ENCODE data around the gene MCM6.

Gene MCM6

DNA sequence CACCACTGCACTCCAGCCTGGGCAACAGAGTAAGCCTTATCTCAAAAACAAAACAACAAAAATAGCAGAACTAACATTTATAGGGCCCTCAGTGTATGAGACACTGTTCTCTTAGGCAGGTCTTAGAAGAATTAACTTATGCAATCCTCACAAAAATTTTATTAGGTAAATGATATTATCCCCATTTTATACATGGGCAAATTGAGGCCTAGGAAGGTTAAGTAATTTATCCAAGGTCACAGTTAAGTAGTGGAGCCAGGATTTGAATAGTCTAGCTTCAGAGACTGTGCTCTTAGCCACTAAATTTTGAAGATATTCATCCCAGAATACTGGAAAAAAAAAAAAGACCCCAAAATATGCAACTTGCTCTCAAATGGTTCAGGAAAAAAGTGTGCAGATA lies 22.8 kb downstream of the MCM6 start:
- DNase-seq = no peak

DNA sequence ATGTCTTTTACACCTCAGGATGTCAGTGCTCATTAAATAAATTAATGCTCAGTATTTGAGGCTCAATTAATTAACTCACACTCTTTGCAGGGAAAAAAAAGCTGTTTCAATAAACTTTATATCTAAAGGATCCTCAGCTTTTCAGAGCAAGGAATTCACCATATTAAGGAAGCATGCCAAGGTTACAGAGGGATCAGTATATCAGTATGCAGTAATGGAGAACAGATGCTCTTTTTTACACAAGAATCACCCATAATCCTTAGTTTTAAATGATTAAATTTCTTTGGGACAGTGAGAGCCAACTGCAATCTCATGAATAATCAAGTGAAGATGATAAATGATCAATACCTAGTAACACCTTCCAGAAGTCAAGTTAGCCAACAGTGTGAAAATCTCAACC lies 24.4 kb downstream of the MCM6 start:
- no peak for DNase-seq

DNA sequence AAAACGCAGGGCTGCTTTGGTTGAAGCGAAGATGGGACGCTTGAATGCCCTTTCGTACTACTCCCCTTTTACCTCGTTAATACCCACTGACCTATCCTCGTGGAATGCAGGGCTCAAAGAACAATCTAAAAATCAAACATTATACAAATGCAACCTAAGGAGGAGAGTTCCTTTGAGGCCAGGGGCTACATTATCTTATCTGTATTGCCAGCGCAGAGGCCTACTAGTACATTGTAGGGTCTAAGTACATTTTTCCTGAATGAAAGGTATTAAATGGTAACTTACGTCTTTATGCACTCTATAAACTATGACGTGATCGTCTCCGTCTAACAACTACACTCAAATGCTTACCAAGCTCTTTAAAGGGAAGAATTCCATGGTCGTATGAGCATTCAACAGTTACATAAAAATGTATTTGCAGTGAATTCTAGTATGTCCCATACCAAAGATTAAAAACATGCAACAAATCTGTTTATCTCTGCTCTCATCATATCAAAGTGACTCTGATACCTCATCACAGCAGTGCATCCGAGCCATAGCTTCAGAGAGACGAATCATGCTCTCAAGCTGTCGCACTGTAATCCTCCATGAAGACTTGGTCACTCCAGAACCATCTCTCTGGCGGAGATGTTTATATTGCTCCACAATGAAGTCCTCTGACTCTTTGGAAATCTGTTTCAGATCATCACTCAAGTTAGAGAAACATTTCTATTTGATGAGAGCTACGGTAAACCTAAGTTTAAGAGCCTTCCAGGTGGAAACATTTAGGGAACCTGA lies 25.2 kb downstream of the MCM6 start:
- DNase-seq = no peak

- no peak for DNase-seq
Observed at GRCh38 chr2:135849087-135849486, 27.2 kb downstream of the MCM6 start.

- no peak for DNase-seq
Observed at GRCh38 chr2:135845997-135846396, 30.2 kb downstream of the MCM6 start.

DNA sequence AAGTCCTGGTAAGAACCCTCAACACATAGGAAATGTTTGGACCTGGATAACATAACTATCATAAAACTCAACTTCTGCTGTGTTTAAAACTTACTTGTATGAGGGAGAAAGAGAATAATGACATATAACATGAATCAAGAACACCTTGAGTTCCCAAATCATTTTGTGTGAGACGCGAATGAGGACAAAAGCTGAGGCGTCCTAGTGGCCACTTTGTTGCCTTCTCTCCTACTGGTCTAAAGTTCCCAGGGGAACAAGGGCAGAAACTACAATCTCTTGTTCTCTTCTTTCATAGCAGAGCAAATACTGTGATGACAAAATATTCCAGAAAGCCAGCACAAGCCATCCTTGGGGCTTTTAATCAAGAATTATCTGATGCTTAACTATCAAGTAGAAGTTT lies 31.0 kb downstream of the MCM6 start:
- DNase-seq = no peak

DNA sequence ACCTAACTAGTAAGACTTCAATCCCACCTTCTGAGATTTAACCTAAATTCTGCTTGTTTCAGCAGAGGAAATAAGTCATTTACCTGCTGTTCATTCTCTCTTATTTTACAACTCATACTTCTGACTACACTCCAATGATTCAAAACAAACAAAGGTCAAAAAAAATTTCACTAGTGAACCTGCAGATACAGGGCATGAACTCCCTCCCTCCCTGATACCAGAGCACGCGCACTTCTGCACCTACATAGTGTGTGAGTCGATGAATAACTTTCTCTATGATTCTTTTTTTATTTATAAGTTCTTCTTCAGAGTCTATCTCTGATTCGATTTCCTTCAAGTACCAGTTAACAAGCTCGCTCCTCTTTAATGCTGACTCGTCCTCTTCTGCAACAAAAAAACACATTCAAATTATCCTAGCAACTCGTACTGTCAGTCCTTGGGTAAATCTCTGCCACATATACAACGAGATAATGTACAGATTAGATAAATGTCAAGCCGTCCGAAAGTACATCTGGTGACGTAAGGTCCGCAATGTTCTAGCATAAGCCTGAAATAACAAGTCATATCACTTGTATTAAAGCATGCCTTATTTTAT lies 31.8 kb downstream of the MCM6 start:
- DNase-seq = no peak

DNA sequence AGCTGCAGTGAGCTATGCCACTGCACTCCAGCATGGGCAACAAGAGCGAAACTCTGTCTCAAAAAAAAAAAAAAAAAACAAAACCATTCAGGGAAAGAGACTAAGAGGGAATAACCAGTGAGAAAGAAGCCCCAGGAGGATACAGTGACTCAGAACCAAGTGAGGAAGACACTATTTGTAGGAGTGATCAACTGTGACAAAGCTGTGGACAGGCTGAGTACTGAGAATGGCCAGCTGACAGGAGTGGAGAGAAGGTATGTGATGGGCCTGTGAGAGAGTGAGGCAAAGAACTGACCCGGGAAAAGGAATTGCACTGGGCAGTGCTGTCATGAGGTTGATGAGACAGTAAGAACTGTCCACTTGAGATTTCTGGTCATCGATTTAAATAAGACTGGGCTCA lies 32.6 kb downstream of the MCM6 start:
- DNase-seq = no peak

DNA sequence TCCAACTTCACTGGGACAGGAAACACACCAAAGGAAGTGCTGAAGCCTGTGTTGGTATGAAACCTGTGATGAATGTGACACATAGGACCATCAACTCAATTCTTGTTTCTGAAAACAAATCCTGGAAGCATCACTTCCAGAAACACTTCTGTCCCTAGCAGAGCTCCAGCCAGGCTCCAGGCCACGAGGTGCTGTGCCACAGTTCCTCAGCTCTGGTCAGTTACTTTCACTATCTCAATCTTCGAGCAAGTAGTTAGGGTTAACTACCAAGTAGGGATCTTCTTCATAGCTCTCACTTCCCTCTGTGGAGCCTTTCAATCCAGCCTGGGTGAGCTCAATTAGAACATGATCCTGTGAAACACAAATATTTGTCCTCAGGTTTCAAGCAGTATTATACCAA lies 35.6 kb downstream of the MCM6 start:
- DNase-seq = no peak

GRCh38 chr2:135839713-135840112 lies 36.5 kb downstream of the MCM6 start:
- DNase-seq = no peak

DNA sequence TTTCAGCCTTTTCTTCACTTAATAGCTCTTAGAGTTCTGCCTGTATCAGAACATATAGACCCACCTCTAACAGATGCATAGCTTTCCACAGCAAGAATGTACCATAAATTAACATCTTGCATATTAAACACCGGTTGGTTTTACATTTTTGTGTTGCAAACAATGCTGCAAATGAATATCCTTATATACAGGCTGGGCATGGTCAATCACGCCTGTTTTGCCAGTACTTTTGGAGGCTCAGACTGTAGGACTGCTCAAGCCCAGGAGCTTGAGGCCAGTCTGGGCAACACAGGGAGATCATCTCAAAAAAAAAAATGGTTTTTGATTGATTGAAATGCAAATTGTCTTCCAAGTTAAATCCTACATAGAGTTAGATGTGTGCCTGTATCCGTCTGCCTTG lies 37.7 kb downstream of the MCM6 start:
- no peak for DNase-seq

DNA sequence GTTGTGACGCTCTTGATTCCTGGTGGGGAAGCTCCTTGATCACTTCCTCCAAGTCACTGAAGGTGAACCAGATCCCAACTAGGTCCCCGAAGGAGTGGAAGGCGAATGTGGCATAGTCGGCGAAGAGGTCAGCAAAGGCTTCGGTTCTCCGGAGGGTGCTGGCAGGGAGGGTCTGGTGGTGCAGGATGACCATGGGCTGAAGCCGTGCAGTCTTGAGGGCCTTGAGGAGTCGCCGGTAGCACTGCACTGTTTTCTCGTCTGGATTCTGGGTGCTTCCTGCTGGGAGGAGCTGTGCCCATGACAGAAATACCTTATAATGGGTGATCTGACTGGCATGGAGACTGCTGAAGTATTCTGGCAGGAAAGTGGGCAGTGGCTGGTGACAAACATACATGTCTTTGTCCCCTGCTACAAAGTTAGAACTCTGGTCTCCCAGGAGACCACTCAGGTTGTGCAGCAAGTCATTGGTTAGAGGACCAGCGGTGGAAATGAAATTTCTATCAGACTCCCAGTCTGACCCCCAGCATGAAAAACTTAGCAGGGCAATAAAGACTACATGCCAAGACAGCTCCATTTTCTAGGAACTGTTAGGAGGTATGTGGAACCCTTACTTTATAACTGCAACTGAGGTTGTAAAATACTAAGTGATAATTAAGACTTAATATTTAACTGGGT lies 39.5 kb downstream of the MCM6 start, which contains the start of gene LCT:
Gene LCT (minus strand): TSS at position 589 of the 675 bp plus-strand sequence. CDS start 15 bp downstream, at position 574.
- no peak for DNase-seq

DNA sequence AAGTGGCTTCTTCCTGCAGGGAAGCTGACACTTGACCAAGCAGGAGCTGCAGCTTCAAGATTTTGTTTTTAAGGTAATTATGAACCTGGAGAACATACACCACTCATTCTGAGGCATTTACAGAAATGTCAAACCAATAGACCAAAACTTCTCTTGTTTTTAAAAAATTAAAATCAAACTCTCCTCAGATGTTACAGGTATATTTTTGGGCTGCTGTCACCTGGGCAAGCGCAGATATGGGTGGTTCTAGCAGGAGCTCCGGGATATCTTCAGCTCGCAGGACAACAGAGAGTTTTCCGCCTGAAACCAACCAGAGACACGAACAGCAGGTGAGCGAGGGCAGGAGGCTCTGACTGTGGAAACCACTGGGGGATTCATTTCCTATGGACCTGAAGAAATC lies 43.4 kb downstream of the MCM6 start:
- DNase-seq = no peak

DNA sequence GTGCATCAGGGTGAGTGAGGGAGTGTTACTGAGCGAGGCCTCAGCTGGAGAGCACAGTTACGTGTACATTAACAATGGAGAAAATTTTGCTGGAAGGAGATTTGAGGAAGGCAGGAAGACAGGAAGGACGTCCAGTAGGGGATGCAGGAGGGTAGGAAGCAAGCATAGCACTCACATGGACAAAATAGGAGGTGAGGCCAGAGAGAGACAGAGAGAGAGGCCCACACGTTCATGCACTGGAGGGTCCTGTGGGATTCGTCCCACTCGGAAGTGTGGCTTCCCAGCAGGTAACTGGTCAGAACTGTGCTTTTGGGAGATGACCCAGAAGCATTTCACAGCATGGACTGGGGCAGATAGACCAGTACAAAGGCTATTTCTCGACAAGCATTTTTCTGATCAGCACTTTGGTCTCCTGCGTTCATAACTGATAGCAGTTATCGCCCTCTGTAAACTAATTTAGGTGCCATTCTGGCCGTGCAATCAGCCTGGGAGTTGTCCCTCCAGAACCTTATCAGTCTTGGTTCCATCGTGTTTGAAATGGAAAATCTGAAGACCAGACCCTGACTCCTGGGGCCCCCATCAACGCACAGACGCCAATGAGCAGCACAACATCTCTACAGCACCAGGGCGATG lies 44.9 kb downstream of the MCM6 start:
- DNase-seq = no peak

GRCh38 chr2:135829378-135830135 lies 46.7 kb downstream of the MCM6 start:
- DNase-seq = no peak

- no peak for DNase-seq
Observed at GRCh38 chr2:135826544-135826943, 49.7 kb downstream of the MCM6 start.

DNA sequence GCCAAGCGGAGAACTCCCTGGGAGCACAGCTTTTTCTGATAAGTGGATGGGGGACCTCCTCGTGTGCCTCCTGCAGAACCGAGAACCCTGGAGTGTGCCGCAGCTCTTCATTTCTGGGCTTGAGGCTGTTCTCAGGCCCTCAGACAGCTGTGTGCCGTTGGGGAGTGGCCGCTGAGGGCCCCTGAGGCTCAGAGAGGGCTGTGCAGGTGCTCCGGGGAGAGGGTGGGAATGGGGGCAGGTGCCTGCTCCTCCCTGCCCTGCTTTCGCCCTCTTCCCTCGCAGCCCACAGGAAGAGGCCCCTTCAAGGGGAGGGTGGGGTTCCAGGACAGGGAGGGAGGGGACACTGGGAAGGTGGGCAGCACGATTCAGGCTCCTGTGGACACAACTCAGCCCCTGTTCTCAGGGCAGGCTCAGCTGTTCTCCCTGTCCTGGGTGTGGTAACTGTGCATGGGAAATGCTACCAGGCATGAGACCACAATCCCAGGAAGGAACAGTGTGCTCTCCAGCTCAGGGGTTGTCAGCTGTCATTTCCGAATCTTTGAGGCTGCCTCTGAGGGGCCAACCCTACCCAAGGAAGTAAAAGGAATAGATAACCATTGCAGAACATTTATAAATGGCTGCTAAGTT lies 50.6 kb downstream of the MCM6 start:
- no peak for DNase-seq

DNA sequence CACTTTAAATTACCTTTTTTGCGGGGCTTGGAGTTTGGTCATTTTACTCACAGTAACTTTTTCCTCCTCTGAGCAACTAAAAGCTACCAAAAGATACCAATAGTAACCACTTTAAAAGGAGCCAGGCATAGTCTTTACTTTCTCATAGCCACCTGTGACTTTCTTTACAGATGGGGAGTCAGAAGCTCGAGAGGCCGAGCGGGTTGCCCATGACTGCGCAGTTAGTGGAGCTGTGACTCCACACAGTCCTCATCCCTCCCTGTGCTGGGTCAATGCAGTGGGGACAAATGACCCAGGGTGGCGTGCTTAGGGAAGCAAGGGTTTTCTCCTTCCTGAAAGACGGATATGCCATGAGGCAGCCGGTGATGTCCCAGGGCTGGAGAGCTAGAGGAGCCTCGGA lies 51.1 kb downstream of the MCM6 start:
- no peak for DNase-seq

- no peak for DNase-seq
Observed at GRCh38 chr2:135822855-135823254, 53.4 kb downstream of the MCM6 start.

GRCh38 chr2:135821190-135821589 lies 55.1 kb downstream of the MCM6 start:
- no peak for DNase-seq

DNA sequence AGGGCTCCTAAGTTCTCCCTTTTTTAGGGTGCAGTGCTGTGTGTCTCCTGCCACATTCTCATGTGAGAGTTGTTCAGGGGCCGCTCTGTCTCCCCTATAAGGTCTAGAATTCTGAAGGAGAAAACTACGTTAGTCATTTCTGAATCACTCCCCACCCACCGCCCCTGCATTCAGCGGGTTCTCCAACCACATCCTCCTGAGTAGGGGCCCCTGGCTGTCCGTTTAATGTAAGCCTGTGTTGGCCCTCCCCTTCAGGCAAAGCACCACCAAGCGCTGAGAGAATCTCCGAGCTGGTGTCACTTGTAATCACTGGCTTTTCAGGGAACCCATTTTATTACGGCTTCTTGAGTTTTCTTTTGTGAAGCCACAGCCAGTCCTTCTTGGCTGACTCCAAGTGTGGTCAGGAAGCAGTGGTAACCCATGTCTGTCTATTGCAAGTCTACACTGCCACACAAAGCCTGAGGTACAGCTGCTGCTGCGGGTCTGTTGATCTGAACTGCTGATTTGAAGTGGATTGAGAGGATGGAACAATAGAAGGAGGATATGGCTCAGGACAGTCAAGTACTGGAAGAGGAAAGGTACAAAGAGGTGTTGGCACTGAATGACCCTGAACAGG lies 56.1 kb downstream of the MCM6 start:
- no peak for DNase-seq

All from T1000 (cell line).